GM06990 (cell line): ENCODE data around the gene ZBTB7C.

ENCODE experiments used
- DNase-seq: peaks from one replicate; pipeline ENCODE4 v3.0.0-alpha.2; 2011; ENCODE audit not compliant: insufficient read length; ENCODE audit errors: extremely low read depth
- H3K27me3 ChIP-seq: replicated peaks from 2 replicates; pipeline ENCODE4 v1.6.0; 2011; ENCODE audit warnings: low read length; ENCODE audit not compliant: control insufficient read depth, insufficient read depth
- H3K36me3 ChIP-seq: 2 replicates; pipeline ENCODE4 v1.5.1; 2011; ENCODE audit warnings: low read length; ENCODE audit not compliant: control insufficient read depth, insufficient read depth
- H3K4me3 ChIP-seq: replicated peaks from 2 replicates; pipeline ENCODE4 v1.5.1; 2011; ENCODE audit warnings: low read depth, mild to moderate bottlenecking, control low read depth, low read length
- TF ChIP-seq, protein P1 (sequence below): IDR thresholded peaks from 2 replicates; pipeline ENCODE4 v1.5.1; 2011; ENCODE audit warnings: low read length, control low read depth, mild to moderate bottlenecking, inconsistent platforms; ENCODE audit not compliant: insufficient read depth, poor library complexity, severe bottlenecking

ZBTB7C gene

DNA sequence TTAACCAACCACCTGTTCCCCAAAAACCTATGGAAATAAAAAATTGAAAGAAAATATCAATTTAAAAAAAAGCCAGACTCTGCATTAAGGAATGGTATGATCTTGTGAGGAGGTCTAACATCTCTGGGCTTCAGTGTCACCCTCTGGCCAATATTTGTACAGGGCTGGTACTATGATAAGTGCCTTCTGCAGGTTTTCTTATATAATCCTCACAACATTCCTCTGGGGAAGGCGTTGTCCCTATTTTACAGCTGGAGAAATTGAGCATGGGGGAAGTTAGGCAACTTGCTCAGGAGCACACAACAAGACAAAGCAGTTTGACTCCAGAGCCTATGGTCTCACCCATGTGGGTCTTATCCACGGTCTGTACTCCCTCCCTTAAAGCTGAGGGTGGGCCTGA lies 86.0 kb downstream of the ZBTB7C start:
- Histone ChIP-seq H3K4me3 (no peak overlapping the region), H3K36me3 (no peaks in the 10 kb centered on the region), H3K27me3 (no peaks in the 10 kb centered on the region; the same call in 1 of the 2 replicates)
- TF ChIP-seq, protein P1, sequence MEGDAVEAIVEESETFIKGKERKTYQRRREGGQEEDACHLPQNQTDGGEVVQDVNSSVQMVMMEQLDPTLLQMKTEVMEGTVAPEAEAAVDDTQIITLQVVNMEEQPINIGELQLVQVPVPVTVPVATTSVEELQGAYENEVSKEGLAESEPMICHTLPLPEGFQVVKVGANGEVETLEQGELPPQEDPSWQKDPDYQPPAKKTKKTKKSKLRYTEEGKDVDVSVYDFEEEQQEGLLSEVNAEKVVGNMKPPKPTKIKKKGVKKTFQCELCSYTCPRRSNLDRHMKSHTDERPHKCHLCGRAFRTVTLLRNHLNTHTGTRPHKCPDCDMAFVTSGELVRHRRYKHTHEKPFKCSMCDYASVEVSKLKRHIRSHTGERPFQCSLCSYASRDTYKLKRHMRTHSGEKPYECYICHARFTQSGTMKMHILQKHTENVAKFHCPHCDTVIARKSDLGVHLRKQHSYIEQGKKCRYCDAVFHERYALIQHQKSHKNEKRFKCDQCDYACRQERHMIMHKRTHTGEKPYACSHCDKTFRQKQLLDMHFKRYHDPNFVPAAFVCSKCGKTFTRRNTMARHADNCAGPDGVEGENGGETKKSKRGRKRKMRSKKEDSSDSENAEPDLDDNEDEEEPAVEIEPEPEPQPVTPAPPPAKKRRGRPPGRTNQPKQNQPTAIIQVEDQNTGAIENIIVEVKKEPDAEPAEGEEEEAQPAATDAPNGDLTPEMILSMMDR: no peak
- no peak for DNase-seq

DNA sequence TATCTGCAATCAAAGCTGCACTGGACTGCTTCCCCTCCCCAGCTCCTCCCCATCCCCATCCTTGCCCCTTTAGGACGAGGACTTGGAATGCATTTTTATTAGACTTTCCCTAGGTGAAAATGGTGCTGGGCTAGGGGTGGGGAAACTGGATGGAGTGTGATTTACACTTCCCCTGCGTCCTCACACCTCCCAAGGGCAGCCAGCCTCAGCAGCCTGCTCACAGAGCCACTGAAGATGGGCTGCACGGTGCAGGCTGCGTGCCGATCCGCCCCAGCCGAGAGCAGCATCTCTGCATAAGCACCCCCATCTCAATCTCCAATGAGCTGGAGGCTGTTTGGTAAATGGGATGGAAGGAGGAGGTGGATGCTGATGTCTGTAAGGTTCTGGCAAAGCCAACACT lies 87.6 kb downstream of the ZBTB7C start:
- no peak overlapping the region for H3K4me3 ChIP-seq
- TF ChIP-seq, protein P1: no peak
- H3K27me3 ChIP-seq: no peaks in the 10 kb centered on the region; the same call in 1 of the 2 replicates
- H3K36me3 ChIP-seq: no peaks in the 10 kb centered on the region
- DNase-seq: no peak

DNA sequence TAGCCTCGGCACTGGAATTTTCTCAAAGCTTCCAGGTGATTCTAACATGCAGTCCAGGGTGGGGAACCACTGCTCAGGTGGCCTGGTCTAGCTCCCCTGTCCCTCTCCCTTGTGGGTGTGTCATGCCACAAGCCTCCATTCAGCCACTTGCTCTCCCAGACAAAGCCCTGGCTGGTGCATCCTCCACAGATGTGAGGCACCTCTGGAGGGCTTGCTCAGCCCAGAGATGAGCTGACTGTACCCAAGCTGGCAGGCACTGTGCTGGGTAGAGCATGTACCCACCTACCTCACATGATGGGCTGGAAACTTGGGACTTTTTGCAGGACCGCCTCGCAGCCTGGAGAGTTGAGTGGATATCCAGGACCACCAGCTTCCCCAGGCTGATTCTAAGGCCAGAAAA lies 88.1 kb downstream of the ZBTB7C start:
- Histone ChIP-seq H3K4me3 (no peak overlapping the region), H3K27me3 (no peaks in the 10 kb centered on the region; the same call in none of the 2 replicates), H3K36me3 (no peaks in the 10 kb centered on the region)
- DNase-seq: no peak
- TF ChIP-seq, protein P1: no peak

DNA sequence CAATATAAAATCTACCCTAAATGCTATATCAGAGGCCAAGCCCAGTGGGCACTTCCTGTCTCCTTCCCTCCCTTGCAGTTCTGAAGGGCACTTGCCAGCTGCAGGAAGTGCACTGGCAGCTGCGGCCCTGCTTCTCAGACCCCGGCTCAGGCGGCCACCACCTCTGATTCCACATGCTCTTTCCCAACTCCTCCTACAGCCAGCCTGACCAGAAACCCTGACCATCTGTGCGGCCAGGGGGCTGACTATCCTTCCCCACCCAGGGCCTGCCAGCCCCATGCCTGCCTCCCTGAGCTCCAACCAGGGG lies 88.6 kb downstream of the ZBTB7C start:
- TF ChIP-seq, protein P1: no peak
- H3K4me3 ChIP-seq: no peak overlapping the region
- H3K27me3 ChIP-seq: no peaks in the 10 kb centered on the region; the same call in none of the 2 replicates
- H3K36me3 ChIP-seq: no peaks in the 10 kb centered on the region
- no peak for DNase-seq

DNA sequence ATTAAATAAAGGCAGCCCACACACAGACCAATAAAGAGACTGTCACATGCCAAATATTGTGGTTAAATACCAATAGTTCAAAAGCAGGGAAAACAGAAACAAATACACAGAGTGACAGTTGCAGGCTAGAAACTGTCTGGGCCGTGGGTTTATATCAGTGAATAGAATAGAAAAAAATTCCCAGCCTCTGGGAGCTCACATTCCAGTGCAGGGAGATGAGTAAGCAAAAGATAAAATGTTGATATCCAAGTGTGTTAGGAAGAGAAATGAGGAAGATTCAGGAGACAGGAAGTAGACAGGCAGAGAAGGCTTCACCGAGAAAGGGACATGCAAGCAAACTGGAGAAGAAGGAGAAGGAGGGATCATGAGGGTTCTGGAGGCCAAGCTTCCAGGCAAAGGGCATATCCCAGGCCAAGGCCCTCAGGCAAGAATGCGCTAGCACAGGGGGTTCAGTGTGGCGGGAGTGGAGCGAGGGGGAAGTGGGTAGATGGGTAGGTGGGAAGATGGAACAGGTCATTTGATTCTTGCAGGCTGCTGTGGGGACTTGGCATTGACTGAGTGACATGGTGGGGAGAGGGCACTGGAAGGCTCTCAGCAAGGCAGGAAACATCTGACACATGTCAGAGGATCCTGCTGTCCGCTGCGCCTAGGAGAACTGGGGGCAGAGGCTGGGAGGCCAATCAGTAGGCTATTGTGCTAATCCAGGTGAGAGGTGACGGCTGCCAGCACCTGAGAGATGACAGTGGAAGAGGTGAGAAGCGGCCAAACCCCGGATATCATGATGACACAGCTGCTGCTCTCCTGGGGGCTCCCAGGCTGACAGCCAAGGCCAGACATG lies 89.2 kb downstream of the ZBTB7C start:
- Histone ChIP-seq H3K36me3 (no peaks in the 10 kb centered on the region), H3K27me3 (no peaks in the 10 kb centered on the region; the same call in none of the 2 replicates), H3K4me3 (no peak overlapping the region)
- TF ChIP-seq, protein P1: no peak
- no peak for DNase-seq
